HG03520 (cell line): ENCODE measurements around the gene ITGB4.
A peak's percentile ranks its signal among the peaks of the same experiment; 100 is the strongest.

ENCODE experiments used
- ATAC-seq: cut with Tn5 transposase; IDR thresholded peaks from one replicate; pipeline ENCODE4 v1.9.1; 2021; ENCODE audit warnings: mild to moderate bottlenecking, moderate library complexity; ENCODE audit not compliant: unreplicated experiment

ITGB4 gene

DNA sequence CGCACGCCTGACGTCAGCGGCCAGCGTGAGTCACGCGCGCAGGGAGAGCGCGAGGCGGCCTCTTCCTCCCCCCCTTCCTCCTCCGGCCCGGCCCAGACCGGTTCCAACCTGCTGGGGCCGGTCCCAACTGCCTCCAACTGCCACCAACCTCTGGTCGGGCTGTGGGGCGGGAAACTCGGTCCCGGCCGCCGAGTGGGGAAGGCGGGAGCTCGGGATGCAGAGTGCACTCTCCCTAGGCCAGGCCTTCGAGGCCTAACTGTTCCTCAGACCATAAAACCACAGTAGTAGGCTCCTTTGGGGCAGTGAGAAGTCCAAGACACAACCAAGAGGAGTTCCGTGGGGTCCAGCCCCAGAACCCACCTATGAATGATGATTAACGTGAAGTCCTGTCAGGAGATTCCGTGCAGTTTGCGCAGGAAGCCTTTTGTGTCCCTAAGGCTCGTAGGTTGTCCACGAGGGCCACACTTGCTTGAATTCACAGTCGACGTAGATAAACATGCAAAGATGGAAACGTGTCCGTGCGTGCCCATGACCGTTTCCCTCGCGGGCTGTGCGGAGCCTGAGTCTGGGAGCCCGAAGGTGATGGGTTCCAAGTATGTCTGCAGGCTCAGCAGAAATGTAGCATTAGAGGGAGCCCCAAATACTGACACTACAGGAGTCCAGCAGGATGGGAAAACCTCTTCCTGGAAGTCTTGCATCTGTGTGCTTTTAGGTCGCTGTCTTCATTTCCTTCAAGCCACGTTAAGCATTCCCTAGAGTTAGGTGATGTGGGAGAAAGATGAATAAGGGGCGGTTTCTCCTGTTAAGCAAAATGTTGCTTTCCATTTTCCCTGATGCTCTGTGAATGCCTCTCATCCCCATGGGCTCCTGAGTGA lies 64.0 kb downstream of the ITGB4 start:
- ATAC-seq = peak; percentile 54

DNA sequence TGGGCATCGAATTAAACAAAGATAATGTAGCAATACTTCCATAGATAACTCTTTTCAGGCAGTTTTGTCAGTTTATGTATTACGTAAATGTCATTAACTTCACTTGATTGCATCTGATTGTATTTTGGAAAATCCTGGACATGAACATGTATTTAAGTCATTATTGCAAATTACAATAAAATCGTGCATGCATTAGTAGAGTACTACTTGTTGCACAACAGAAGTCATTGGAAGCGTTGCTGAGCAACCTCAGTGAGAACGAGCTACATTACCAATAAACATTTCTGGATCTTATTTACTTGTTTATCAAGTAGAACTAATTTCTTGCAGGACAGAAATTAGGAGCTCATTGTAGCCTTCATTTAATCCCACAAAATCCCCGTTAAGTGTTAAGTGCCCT lies 70.0 kb downstream of the ITGB4 start:
- no peak for ATAC-seq

DNA sequence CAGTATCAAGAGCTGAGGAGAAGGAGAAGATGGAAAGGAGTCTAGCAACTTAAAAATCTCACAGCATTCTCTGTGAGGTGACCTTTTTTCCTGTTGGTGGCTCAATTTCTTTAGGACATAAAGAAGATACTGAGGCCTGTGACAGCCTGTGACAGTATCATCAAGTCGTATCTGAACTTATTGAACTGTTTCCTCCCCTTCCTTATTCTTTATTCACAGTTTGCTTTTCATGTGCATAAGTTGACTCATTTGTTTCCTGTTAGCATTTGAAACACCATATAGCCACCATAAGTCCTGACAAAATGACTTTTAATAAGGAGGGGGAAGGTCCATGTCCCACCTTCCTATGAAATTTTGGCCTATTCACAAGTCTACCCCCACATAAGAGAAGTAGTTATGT lies 72.2 kb downstream of the ITGB4 start:
- no peak for ATAC-seq

DNA sequence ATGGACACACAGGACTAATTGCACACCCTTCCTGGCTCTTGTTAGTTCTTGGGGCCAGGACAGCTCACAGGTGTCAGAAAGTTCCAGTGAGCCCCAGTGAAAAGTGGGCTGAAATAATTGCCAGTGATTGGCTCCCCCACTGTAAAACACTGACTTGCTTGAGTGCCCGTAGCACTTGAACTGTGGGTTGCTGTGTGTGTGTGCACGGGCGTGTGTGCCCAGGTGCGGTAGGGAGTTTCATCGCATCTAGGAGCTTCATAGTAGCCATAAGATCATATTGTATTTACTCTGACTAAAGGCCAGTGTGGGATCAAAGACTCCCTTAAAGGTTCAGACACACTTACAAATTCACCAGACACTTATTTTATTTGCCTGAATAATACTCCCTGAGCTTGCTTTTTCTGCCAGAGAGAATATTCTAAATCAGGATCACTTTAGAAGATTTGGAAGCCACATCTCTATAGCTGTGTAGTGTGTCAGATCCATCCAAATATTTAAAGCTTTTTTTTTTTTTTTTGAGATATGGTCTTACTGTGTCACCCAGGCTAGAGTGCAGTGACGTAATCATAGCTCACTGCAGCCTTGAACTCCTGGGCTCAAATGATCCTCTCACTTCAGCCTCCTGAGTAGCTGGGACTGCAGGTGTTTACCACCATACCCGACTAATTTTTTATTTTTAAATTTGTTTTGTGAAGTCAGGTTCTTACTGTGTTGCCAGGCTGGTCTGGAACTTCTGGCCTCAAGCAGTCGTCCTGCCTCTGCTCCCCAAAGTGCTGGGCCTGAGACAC lies 74.8 kb downstream of the ITGB4 start:
- no peak for ATAC-seq

DNA sequence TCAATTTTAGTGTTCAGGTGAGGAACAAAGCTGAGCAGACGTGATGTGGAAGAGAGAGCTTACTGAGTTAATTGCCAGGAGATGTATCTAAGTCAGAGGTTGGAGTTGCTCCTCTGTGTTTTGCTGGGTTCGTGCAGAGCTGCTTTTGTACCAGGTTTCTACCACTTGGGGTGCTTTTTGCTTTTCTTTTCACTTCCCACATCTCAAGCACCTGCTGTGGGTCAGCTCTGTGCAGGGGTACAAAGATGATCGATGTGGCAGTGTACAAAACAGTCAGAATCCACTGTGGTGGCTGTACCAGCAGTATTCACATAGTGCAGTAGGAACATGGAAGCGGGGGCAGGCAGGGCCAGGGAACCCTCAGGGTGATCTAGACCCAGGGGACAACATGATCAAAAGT lies 78.1 kb downstream of the ITGB4 start:
- ATAC-seq = no peak

DNA sequence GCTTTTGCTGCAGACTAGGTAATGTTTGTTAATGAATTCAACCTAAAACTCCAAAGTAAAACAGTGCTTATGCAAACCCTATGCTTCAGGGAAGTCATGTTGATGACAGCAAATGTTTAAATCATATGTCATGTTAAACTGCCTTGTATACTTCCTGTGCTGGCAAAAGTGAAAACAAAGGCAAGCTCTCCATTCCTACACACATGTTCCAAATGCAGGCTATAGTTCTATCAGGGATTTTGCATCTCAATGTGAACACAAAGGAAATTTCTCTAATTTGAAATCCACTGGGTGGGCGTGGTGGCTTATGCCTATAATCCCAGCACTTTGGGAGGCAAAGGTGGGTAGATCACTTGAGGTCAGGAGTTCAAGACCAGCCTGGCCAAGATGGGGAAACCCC lies 82.6 kb downstream of the ITGB4 start:
- ATAC-seq = no peak

DNA sequence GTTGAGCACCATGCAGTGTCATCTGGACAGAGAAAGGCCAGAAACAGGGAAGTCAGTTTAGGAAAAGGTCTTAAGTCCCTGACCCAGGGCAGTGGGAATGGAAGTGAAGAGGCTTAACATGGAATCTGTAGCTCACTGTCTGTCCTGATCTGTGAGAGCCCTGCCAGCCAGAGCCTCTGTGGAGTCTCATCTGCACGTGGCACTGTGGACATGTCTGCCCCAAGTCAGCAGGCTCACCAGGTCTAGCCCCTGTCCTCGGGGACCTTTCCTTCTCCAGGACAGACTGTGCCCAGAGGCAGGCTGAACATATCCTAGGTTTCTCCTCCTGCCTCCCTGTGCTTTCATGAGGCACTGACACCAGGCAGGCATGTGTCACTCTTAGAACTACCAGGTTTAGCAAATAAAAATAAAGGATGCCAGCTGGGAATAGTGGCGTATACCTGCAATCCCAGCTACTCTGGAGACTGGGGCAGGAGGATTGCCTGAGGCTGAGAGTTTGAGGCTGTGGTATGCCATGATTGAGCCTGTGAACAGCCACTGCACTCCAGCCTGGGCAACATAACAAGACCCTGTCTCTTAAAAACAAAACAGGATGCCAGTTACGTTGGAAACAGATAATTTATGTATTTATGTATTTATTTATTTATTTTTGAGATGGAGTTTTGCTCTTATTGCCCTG lies 85.7 kb downstream of the ITGB4 start:
- no peak for ATAC-seq
